ENCODE results near the gene UBFD1. TPM values are rescaled to one million over a fixed set of nuclear protein-coding genes. Genes with fewer than 3 reads are reported as not detected.
"Not testable (repeated sequence)": the region's sequence is repeated elsewhere in the genome, so short reads cannot be mapped to it uniquely, and the experiment has no call there.

The UBFD1 gene
- total RNA-seq, 4 donors from 2014 or later = 26.5 to 142 (median 67.0) TPM

DNA sequence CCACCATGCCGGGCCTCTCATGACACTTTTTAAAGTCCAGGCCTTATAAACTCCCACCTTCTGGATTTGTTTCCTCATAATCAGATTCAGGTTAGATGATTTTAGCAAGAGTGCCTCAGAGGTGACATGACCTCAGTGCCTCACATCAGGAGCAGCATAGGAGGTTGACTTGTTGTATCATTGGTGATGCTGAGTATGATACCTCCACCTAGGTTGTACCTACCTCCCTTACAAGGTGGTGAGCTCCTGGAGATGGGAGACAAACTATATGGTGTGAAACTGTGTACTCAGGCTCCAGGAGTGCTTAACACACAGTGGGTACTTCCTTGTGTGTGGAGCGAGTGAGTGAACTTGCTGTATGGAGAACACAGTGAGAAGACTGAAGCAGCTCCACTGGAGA, 20.0 kb downstream of the UBFD1 start:
- no peak overlapping the region for H3K4me3 ChIP-seq
- intact Hi-C loops (cut with DNase I; ENCODE audit: low total_unique reads) = no loop called here
- no peaks in the 10 kb centered on the region for H3K4me1 ChIP-seq

DNA sequence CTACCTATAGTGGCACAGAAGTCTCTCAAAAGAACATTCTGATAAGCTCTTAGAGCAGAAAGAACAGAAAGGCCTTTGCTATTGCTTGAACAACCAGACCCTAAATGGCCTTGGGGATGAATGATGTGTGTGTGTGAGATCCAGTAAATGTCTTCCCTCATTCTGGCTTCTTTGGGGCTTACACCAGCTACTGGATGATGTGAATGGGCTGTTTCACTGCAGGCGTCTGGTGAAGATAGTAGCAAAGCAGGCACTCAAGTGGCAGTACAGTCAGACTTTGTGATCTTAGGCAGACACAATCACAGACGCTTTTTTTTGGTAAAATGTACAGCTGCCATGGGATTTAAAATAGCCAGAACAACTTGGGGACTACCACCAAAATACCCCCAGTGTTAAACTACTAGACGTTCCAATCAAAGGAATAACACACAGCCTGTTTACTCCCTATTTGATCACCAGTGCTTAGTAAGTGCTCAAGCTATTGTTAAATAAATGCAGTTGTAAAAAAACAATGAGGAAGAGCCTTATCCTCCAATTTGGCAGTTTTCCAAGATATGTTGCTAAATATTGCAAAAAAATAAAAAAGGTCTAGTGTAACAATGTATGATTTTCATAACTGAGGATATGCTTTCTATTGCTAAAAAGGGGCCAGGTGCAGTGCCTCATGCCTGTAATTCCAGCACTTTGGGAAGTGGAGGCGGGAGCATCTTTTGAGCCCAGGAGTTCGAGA, 20.7 kb downstream of the UBFD1 start:
- Histone ChIP-seq H3K4me3 (no peak overlapping the region), H3K27ac (no peak overlapping the region), H3K27me3 (no peaks in the 10 kb centered on the region), H3K9me3 (no peaks in the 10 kb centered on the region), H3K4me1 (no peaks in the 10 kb centered on the region), H3K36me3 (no peaks in the 10 kb centered on the region)
- intact Hi-C loops (cut with DNase I; ENCODE audit: low total_unique reads) = no loop called here
- TF ChIP-seq POLR2A (IDR thresholded peaks at IDR 0.05) = no peak
- TF ChIP-seq, protein P1, sequence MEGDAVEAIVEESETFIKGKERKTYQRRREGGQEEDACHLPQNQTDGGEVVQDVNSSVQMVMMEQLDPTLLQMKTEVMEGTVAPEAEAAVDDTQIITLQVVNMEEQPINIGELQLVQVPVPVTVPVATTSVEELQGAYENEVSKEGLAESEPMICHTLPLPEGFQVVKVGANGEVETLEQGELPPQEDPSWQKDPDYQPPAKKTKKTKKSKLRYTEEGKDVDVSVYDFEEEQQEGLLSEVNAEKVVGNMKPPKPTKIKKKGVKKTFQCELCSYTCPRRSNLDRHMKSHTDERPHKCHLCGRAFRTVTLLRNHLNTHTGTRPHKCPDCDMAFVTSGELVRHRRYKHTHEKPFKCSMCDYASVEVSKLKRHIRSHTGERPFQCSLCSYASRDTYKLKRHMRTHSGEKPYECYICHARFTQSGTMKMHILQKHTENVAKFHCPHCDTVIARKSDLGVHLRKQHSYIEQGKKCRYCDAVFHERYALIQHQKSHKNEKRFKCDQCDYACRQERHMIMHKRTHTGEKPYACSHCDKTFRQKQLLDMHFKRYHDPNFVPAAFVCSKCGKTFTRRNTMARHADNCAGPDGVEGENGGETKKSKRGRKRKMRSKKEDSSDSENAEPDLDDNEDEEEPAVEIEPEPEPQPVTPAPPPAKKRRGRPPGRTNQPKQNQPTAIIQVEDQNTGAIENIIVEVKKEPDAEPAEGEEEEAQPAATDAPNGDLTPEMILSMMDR (IDR thresholded peaks at IDR 0.05) = no peak
- DNase-seq = no peak

More for the DNA sequence above, 20.0 kb downstream of the UBFD1 start:
- no peak for TF ChIP-seq POLR2A (IDR thresholded peaks at IDR 0.05)
- no peak for DNase-seq
- no peak overlapping the region for H3K27ac ChIP-seq
- no peaks in the 10 kb centered on the region for H3K36me3 ChIP-seq
- H3K9me3 ChIP-seq = no peaks in the 10 kb centered on the region
- no peaks in the 10 kb centered on the region for H3K27me3 ChIP-seq

DNA sequence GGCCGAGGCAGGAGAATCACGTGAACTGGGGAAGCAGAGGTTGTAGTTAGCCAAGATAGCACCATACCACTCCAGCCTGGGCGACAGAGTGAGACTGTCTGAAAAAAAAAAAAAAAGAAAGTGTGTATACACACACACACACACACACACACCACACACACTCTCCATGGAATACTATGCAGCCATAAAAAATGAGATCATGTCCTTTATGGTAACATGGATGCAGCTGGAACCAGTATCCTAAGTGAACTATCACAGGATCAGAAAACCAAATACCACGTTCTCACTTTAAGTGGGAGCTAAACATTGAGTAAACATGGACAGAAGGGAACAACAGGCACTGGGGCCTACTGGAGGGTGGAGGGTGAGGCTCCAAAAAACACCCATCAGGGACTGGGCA, 21.8 kb downstream of the UBFD1 start:
- Histone ChIP-seq H3K4me1 (no peaks in the 10 kb centered on the region), H3K9me3 (no peaks in the 10 kb centered on the region), H3K4me3 (no peak overlapping the region), H3K27me3 (no peaks in the 10 kb centered on the region), H3K27ac (no peak overlapping the region), H3K36me3 (no peaks in the 10 kb centered on the region)
- TF ChIP-seq POLR2A (IDR thresholded peaks at IDR 0.05) = no peak
- TF ChIP-seq, protein P1 (IDR thresholded peaks at IDR 0.05) = no peak
- intact Hi-C loops (cut with DNase I; ENCODE audit: low total_unique reads) = no loop called here
- no peak for DNase-seq

DNA sequence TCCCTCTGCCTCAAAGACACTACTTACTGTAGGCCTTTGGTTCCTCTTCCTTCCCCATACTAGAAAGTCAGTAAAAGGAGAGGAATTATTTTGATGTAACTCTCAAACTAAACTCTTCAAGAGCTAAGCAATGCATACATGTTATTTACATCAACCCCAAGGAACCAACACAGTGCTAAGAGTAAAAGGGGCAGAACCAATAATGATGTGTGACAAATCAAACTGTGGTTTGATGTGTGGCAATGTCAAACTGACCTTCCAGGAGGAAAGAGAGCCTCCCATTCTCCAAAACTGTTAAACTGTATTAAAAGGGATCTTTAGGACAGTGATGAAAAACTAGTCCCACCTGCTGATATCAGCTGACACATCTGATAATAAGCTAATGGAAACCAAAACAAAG, 22.9 kb downstream of the UBFD1 start:
- DNase-seq = no peak
- no peaks in the 10 kb centered on the region for H3K27me3 ChIP-seq
- TF ChIP-seq POLR2A (IDR thresholded peaks at IDR 0.05) = no peak
- TF ChIP-seq, protein P1 (IDR thresholded peaks at IDR 0.05) = no peak
- no peaks in the 10 kb centered on the region for H3K36me3 ChIP-seq
- no peak overlapping the region for H3K4me3 ChIP-seq
- H3K4me1 ChIP-seq = no peaks in the 10 kb centered on the region
- no peaks in the 10 kb centered on the region for H3K9me3 ChIP-seq
- intact Hi-C loops (cut with DNase I; ENCODE audit: low total_unique reads) = no loop called here
- no peak overlapping the region for H3K27ac ChIP-seq

DNA sequence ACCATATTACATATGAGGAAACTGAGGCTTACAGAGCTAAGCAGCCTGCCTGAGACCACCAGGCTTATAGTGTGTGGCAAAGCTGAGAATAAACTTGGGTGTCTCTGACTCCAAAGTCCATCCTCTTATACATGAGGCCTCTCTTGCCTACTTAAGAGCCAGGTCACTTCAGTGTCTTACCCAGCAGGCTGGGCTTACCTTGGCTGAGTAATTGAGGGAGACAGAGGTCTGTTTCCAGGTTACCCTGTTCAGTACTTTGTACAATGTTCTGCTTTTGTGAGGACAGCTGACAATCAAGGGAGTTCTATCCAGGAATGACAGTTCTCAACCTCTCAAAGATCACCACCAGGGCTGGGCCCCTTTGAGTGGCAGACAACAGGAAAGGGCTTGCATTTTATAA, 24.2 kb downstream of the UBFD1 start:
- intact Hi-C loops (cut with DNase I; ENCODE audit: low total_unique reads) = no loop called here
- H3K4me3 ChIP-seq = no peak overlapping the region
- H3K36me3 ChIP-seq = no peaks in the 10 kb centered on the region
- H3K9me3 ChIP-seq = no peaks in the 10 kb centered on the region
- TF ChIP-seq POLR2A (IDR thresholded peaks at IDR 0.05) = no peak
- TF ChIP-seq, protein P1 (IDR thresholded peaks at IDR 0.05) = no peak
- no peaks in the 10 kb centered on the region for H3K4me1 ChIP-seq
- DNase-seq = no peak
- no peaks in the 10 kb centered on the region for H3K27me3 ChIP-seq
- H3K27ac ChIP-seq = no peak overlapping the region

DNA sequence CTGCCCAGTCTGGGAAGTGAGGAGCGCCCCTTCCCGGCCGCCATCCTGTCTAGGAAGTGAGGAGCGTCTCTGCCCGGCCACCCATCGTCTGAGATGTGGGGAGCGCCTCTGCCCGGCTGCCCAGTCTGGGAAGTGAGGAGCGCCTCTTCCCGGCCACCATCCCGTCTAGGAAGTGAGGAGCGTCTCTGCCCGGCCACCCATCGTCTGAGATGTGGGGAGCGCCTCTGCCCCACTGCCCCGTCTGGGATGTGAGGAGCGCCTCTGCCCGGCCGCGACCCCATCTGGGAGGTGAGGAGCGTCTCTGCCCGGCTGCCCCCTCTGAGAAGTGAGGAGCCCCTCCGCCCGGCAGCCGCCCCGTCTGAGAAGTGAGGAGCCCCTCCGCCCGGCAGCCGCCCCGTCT, 25.7 kb downstream of the UBFD1 start:
- H3K4me1 ChIP-seq; H3K9me3 ChIP-seq; intact Hi-C loops (cut with DNase I; ENCODE audit: low total_unique reads); H3K4me3 ChIP-seq; DNase-seq; H3K27ac ChIP-seq; H3K27me3 ChIP-seq; H3K36me3 ChIP-seq: not testable (repeated sequence)
